MCF 10A (cell line): ENCODE measurements around the gene PLS1. TPM values are rescaled to one million over a fixed set of nuclear protein-coding genes. Genes with fewer than 3 reads are reported as not detected.

ENCODE experiments used
- BruUV-seq: library from RNA; stranded (reverse); fragments of 400-500 nt; replicated peaks from 2 replicates; lab custom pipeline; 2021; lab: Mats Ljungman, UMichigan
- CTCF ChIA-PET: fragments of 300-600 bp; sonication (Branson Sonifier 250); formaldehyde crosslinking; extraction: SDS; loops from one replicate; lab custom pipeline; 2021; ENCODE audit warnings: antibody characterized with exemption, inconsistent platforms; lab: Yijun Ruan, JAX
- POLR2A ChIA-PET: fragments of 300-600, 350-650 bp; sonication (Branson Sonifier 250); formaldehyde crosslinking; extraction: SDS; loops from one replicate; lab custom pipeline; 2020; ENCODE audit warnings: antibody characterized with exemption, inconsistent platforms; lab: Yijun Ruan, JAX
- DNase-seq: peaks from one replicate; pipeline ENCODE4 v3.0.0-alpha.2; 2018; ENCODE audit not compliant: unreplicated experiment
- H3K27ac Mint-ChIP-seq: one replicate; pipeline ENCODE4 v1.8.0; 2022; ENCODE audit warnings: mild to moderate bottlenecking, low read depth, mixed read lengths; ENCODE audit not compliant: unreplicated experiment
- H3K27me3 Mint-ChIP-seq: one replicate; pipeline ENCODE4 v1.8.0; 2022; ENCODE audit warnings: mixed read lengths; ENCODE audit not compliant: insufficient read depth, unreplicated experiment
- H3K36me3 Mint-ChIP-seq: one replicate; pipeline ENCODE4 v1.8.0; 2022; ENCODE audit warnings: mild to moderate bottlenecking, moderate library complexity, mixed read lengths; ENCODE audit not compliant: insufficient read depth, unreplicated experiment
- H3K4me1 Mint-ChIP-seq: one replicate; pipeline ENCODE4 v1.8.0; 2022; ENCODE audit warnings: mixed read lengths; ENCODE audit not compliant: insufficient read depth, unreplicated experiment
- H3K4me3 Mint-ChIP-seq: one replicate; pipeline ENCODE4 v1.8.0; 2022; ENCODE audit warnings: mild to moderate bottlenecking, moderate library complexity, mixed read lengths; ENCODE audit not compliant: unreplicated experiment
- H3K9me3 Mint-ChIP-seq: one replicate; pipeline ENCODE4 v1.8.0; 2022; ENCODE audit warnings: mixed read lengths; ENCODE audit not compliant: unreplicated experiment
- CTCF ChIP-seq: fragments of 200-600 bp; IDR thresholded peaks from one replicate; pipeline ENCODE4 v1.8.0; 2022; ENCODE audit warnings: antibody characterized with exemption, mild to moderate bottlenecking; ENCODE audit not compliant: unreplicated experiment
- intact Hi-C: fragments of 100-400 bp; cut with micrococcal nuclease; formaldehyde crosslinking; loops from 2 replicates; pipeline ENCODE4 v1.14.1; 2022
- total RNA-seq: library from RNA; stranded (reverse); gene quantifications from 2 replicates; pipeline ENCODE4 v1.2.3, GENCODE V29; 2022

PLS1 gene
- total RNA-seq, 1 experiment from 2014 or later, result 7.3 TPM

- H3K9me3 Mint-ChIP-seq, result peaks cover 6% of the 10 kb centered on the region
- peaks cover 7% of the 10 kb centered on the region for H3K4me1 Mint-ChIP-seq
- TF ChIP-seq CTCF, result no peak
- intact Hi-C loops, result loop anchor here (10.0 kb wide), 1 partner anchor 269 kb away; no protein-coding TSS in a partner anchor
- no peak for DNase-seq
- no TSS peak for BruUV-seq
- POLR2A ChIA-PET, result interaction anchor here (1.1 kb wide), 1 partner anchor 139 kb away, joined by 3 read pairs; no protein-coding TSS in a partner anchor
- H3K36me3 Mint-ChIP-seq, result no peaks in the 10 kb centered on the region
- CTCF ChIA-PET, result no interaction called here
- H3K4me3 Mint-ChIP-seq, result no peak overlapping the region
- H3K27ac Mint-ChIP-seq, result no peak overlapping the region
- H3K27me3 Mint-ChIP-seq, result no peaks in the 10 kb centered on the region
Measured at GRCh38 chr3:142726017-142726416, 129.8 kb downstream of the PLS1 start.

GRCh38 chr3:142732066-142732465 is 135.9 kb downstream of the PLS1 start:
- no peak for DNase-seq
- Mint-ChIP-seq H3K4me3 (no peak overlapping the region), H3K4me1 (no peaks in the 10 kb centered on the region), H3K9me3 (no peaks in the 10 kb centered on the region), H3K27me3 (no peaks in the 10 kb centered on the region), H3K27ac (no peak overlapping the region), H3K36me3 (no peaks in the 10 kb centered on the region)
- ChIA-PET POLR2A (interaction anchor here (0.7 to 2.5 kb wide), 2 partner anchors 8 to 9 kb away, joined by 3 to 10 read pairs; partner anchors contain the start of gene TRPC1), CTCF (interaction anchor here (0.7 to 1.0 kb wide), 2 partner anchors 97 to 99 kb away, joined by 3 to 5 read pairs; no protein-coding TSS in a partner anchor)
- no peak for TF ChIP-seq CTCF
- no TSS peak for BruUV-seq
- intact Hi-C loops, result no loop called here

- H3K4me1 Mint-ChIP-seq, result no peaks in the 10 kb centered on the region
- intact Hi-C loops, result no loop called here
- no peak overlapping the region for H3K27ac Mint-ChIP-seq
- no peaks in the 10 kb centered on the region for H3K36me3 Mint-ChIP-seq
- CTCF ChIA-PET, result no interaction called here
- POLR2A ChIA-PET, result interaction anchor here (0.6 to 2.5 kb wide), 2 partner anchors 10 kb away, joined by 4 to 10 read pairs; partner anchors contain the start of gene TRPC1
- H3K9me3 Mint-ChIP-seq, result no peaks in the 10 kb centered on the region
- BruUV-seq, result no TSS peak
- no peak for DNase-seq
- H3K27me3 Mint-ChIP-seq, result no peaks in the 10 kb centered on the region
- no peak for TF ChIP-seq CTCF
- H3K4me3 Mint-ChIP-seq, result no peak overlapping the region
Measured at GRCh38 chr3:142734834-142735233, 138.6 kb downstream of the PLS1 start.

- intact Hi-C loops, result no loop called here
- POLR2A ChIA-PET, result interaction anchor here (0.6 kb wide), 1 partner anchor 10 kb away, joined by 4 read pairs; no protein-coding TSS in a partner anchor
- Mint-ChIP-seq H3K4me1 (no peaks in the 10 kb centered on the region), H3K27me3 (no peaks in the 10 kb centered on the region), H3K36me3 (no peaks in the 10 kb centered on the region), H3K9me3 (no peaks in the 10 kb centered on the region), H3K4me3 (no peak overlapping the region), H3K27ac (no peak overlapping the region)
- no peak for TF ChIP-seq CTCF
- CTCF ChIA-PET, result no interaction called here
- no peak for DNase-seq
- no TSS peak for BruUV-seq
Measured at GRCh38 chr3:142735462-142735861, 139.3 kb downstream of the PLS1 start.
